ENCODE results near the gene CLDN17.

- TF ChIP-seq POLR2A (IDR thresholded peaks at IDR 0.05; ENCODE audit: low read depth, low read length) (no peak), POU2F2 (IDR thresholded peaks at IDR 0.05; ENCODE audit: low read depth, low read length) (no peak), POLR2AphosphoS5 (IDR thresholded peaks at IDR 0.05; ENCODE audit: low read depth, low read length) (no peak)
These were observed 23.2 kb upstream of the CLDN17 start for GRCh38 chr21:30189773-30190172.

All from GM12891 (cell line).